Endometrial microvascular endothelial cells (primary cell): Measurements from ENCODE around the gene RALGAPA2. TPM values are rescaled to one million over a fixed set of nuclear protein-coding genes. Genes with fewer than 3 reads are reported as not detected.
"Not testable (repeated sequence)": the region's sequence is repeated elsewhere in the genome, so short reads cannot be mapped to it uniquely, and the experiment has no call there.

Experiments
- in situ Hi-C: cut with HindIII; loops from 2 replicates; pipeline ENCODE4 v1.10.0; 2017; ENCODE audit warnings: low sequenced_read_pairs, low pct_unique_long_range_greater_than_20kb; ENCODE audit errors: inconsistent ontology term
- total RNA-seq: library from RNA; depleted of rRNA; stranded (reverse); fragments of >200 nt; gene quantifications from one replicate; pipeline ENCODE4 v1.2.3, GENCODE V29; 2015; ENCODE audit errors: inconsistent ontology term

RALGAPA2 gene
- total RNA-seq, 1 donor from 2014 or later: 35.3 TPM

DNA sequence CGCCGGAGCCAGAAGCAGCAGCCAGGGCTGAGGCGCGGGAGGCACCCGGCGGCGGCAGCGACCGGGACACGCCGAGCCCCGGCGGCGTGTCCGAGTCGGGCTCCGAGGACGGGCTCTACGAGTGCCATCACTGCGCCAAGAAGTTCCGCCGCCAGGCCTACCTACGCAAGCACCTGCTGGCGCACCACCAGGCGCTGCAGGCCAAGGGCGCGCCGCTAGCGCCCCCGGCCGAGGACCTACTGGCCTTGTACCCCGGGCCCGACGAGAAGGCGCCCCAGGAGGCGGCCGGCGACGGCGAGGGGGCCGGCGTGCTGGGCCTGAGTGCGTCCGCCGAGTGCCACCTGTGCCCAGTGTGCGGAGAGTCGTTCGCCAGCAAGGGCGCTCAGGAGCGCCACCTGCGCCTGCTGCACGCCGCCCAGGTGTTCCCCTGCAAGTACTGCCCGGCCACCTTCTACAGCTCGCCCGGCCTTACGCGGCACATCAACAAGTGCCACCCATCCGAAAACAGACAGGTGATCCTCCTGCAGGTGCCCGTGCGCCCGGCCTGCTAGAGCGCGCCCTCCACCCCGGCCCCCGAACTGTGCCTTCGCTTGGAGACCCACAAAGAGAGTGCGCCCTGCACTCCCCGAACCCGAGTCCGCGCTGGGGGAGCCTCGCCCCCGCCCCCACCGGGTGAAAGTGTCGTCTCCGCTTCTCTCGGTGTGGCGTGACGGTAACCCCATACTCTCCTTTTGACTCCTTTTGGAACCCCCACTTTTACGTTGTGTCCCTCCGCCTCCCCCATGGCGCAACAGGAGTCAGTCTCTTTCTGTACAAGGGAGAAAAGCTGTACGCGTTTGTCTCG is 343.0 kb downstream of the RALGAPA2 start:
- in situ Hi-C loops: no loop called here

GRCh38 chr20:20368418-20369249 is 343.8 kb downstream of the RALGAPA2 start:
- in situ Hi-C loops: no loop called here

GRCh38 chr20:20367575-20368417 is 344.6 kb downstream of the RALGAPA2 start, which contains the start of gene INSM1:
Gene INSM1, plus strand, starts transcription at chr20:20368104. Its CDS starts 164 bp downstream, at chr20:20368268.
- in situ Hi-C loops: no loop called here

DNA sequence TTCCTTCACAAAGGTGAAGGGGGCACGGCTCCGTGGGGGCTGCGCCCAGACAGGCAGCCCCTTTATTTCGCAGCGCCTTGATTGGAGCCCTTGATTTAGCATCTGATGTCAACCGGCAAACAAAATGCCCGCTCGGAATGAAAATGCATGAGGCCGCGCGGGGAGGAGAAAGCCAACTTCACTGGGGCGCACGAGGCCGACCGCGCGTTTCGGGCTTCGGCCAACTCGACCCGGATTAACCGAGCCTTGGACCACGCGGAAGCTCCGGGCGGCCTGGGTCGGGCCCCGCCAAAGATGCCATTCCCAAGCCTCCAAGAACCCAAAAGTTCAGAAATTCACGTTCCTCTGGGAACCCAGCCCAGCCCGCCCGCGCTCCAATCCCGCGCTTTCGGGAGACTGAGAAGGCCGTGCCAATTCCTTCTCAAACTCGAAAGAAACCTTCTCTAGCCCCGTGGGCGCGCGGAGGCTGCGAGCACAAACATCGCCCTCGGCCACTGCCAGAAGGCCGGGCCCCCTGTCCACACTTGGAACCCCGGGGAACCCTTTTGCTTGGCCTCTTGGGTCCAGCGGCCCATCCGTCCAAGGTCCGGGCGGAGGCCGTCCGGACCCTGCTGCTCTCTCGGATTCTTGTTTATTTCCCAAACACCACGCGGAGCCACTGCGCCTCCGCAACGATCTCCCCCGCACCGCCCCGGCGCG is 345.4 kb downstream of the RALGAPA2 start:
- in situ Hi-C loops: no loop called here

- in situ Hi-C loops: no loop called here
Observed at GRCh38 chr20:20366551-20366875, 345.9 kb downstream of the RALGAPA2 start.

DNA sequence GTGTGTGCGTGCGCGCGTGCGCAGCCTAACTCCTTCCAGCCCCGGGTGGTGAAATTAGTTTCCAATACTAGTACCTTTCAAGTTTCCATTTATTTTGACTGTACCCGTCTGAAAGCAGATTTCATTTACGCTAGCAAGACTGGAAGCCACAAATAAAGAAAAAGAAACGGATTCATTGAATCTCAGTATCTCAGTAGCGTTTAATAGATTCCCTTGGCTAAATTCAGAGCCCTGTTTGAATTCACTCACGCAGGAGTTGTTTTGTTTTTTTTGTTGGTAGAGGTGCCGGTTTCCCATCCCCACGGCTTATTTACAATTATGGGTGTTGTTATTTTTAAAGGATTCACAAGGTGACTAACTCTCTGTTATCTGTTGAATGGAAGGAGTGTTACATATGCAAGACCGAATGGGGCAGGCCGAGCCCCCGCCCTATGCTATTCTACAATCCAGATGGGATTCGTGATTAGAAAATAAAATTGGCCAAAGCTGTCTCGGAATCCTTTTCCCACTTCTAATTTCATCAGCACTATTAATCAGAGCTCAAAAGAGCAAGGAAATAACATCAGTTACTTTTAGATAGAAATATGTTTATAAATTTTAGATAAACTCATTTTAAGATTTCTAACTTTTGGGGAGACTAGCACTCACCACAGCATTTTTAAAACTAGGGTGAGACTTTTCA is 346.8 kb downstream of the RALGAPA2 start:
- in situ Hi-C loops: no loop called here

- in situ Hi-C loops: no loop called here
Observed at GRCh38 chr20:20364593-20365479, 347.6 kb downstream of the RALGAPA2 start.

GRCh38 chr20:20363799-20364592 is 348.4 kb downstream of the RALGAPA2 start:
- in situ Hi-C loops: no loop called here

GRCh38 chr20:20363434-20363798 is 349.0 kb downstream of the RALGAPA2 start:
- in situ Hi-C loops: no loop called here

DNA sequence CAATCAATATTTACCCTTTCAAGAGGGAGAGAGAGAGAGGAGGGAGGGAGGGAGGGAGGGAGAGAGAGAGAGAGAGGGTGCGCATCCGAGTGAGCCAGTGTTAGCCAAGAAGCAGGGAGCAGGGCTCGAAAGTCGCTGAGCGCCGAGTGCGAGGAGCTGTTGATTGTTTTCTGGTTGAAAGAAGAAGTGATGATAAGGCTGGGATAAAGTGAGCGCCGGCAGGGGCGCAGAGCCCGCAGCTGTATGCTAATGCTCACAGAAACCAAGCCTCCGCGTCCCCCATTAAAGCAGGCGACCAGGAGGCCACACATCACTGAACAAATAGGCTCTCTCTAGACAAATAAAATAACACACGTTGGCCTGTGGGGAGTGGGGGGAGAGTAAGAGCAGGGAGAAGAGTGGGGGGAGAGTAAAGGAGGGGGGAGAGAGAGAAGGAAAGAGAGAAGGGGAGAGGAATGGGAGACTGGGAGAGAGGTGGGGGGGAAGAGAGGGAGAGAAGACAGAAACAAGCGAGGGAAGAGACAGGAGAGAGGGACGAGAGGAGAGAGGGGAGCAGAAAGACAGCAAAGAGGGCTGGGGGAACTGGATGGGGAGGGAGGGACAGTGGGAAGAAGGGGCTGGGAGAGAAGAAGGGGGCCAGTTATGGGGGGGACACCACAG is 349.5 kb downstream of the RALGAPA2 start:
- in situ Hi-C loops: no loop called here

DNA sequence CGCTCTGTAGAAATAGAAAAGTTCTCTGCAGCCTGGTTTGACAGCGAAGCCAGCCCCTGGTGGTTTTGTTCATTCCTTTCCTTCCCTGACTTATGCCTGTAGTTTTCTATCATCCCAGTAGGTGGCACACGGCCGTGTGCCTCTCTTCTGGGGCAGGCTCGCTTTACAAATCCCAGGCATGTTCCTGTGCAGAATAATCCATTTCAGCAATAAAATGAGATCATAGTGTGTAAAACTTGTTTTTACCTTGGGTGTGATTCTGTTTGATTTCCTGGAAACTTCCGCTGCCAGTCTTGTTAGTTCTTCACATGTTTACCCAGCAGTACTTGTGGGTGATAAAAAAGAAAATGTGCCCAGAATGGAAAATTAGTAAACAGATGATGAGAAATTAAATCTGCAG is 352.0 kb downstream of the RALGAPA2 start:
- in situ Hi-C loops: no loop called here

GRCh38 chr20:20359628-20360027 is 352.8 kb downstream of the RALGAPA2 start:
- in situ Hi-C loops: no loop called here

GRCh38 chr20:20358801-20359200 is 353.6 kb downstream of the RALGAPA2 start:
- in situ Hi-C loops: no loop called here

- in situ Hi-C loops: not testable (repeated sequence)
Observed at GRCh38 chr20:20355503-20355902, 356.9 kb downstream of the RALGAPA2 start.

DNA sequence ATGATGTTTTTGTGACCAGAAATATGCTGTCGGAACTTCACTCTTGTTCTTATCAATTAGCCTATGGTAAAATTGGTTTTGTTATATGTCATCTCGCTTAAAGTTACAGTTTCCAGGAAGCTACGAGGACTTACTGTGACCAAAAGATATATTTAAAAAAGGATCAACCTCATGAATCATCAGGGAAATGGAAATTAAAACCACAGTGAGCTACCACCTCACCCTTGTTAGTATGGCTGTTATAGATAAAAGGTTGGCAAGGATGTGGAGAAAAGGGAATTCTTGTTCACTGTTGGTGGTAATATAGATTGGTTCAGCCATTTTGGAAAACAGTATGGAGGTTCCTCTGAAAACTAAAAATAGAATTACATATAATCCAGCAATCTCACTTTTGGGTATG is 358.9 kb downstream of the RALGAPA2 start:
- in situ Hi-C loops: no loop called here

GRCh38 chr20:20344476-20344875 is 368.0 kb downstream of the RALGAPA2 start:
- in situ Hi-C loops: no loop called here
